ENCODE measurements around the gene FANCC. TPM values are rescaled to one million over a fixed set of nuclear protein-coding genes. Genes with fewer than 3 reads are reported as not detected.

Gene FANCC
- total and polyA plus RNA-seq, 2 donors (not counting 1 experiment from before 2014, with no cell fraction given): 8.9 to 9.0 TPM

GRCh38 chr9:95284162-95285080 lies 33.1 kb downstream of the FANCC start:
- Histone ChIP-seq H2AFZ (ENCODE audit: low read length) (no peak overlapping the region), H3K4me1 (ENCODE audit: control insufficient read depth, extremely low read depth, insufficient read depth, low read length) (peaks cover 5% of the 10 kb centered on the region), H3K4me3 (replicated peaks in 1 of 4; ENCODE audit: control extremely low read depth in 1 of 4, insufficient read depth in 1 of 4, low read depth in 3 of 4, low read length in 4 of 4) (peak overlapping the region in 2 of 4 experiments; percentile 19 to 22), H3K27ac (ENCODE audit: insufficient read depth, low read length) (peak overlapping the region; percentile 68), H3K4me2 (ENCODE audit: extremely low read depth, insufficient read depth, low read length) (peak overlapping the region; percentile 58), H3K9ac (ENCODE audit: insufficient read depth, low read length) (no peak overlapping the region), H3K27me3 (ENCODE audit: control insufficient read depth, insufficient read depth, low read length) (no peaks in the 10 kb centered on the region), H3K36me3 (ENCODE audit: control insufficient read depth, insufficient read depth, low read length) (no peaks in the 10 kb centered on the region), H4K20me1 (ENCODE audit: control insufficient read depth, extremely low read depth, insufficient read depth, low read length) (no peaks in the 10 kb centered on the region), H3K9me3 (ENCODE audit: control insufficient read depth, insufficient read depth, low read depth, low read length) (no peaks in the 10 kb centered on the region), H3K79me2 (ENCODE audit: control insufficient read depth, insufficient read depth, low read length) (no peaks in the 10 kb centered on the region)
- no peak for TF ChIP-seq EZH2 (IDR thresholded peaks at IDR 0.05; ENCODE audit: low read length, missing control alignments)
- no peak for TF ChIP-seq CTCF (conservative IDR thresholded peaks at IDR 0.05 in 1 of 2, IDR thresholded peaks at IDR 0.05 in 1 of 2; ENCODE audit: low read depth in 1 of 2, low read length in 2 of 2)
- DNase-seq (ENCODE audit: low read depth in 2 of 2): peak; percentile 39 to 97

- Histone ChIP-seq H3K4me2 (ENCODE audit: extremely low read depth, insufficient read depth, low read length) (peak overlapping the region; percentile 58), H3K36me3 (ENCODE audit: control insufficient read depth, insufficient read depth, low read length) (no peaks in the 10 kb centered on the region), H3K4me3 (replicated peaks in 1 of 4; ENCODE audit: control extremely low read depth in 1 of 4, insufficient read depth in 1 of 4, low read depth in 3 of 4, low read length in 4 of 4) (peak overlapping the region in 1 of 4 experiments; percentile 19), H3K27ac (ENCODE audit: insufficient read depth, low read length) (no peak overlapping the region), H3K9ac (ENCODE audit: insufficient read depth, low read length) (no peak overlapping the region), H3K4me1 (ENCODE audit: control insufficient read depth, extremely low read depth, insufficient read depth, low read length) (peaks cover 5% of the 10 kb centered on the region), H4K20me1 (ENCODE audit: control insufficient read depth, extremely low read depth, insufficient read depth, low read length) (no peaks in the 10 kb centered on the region), H3K9me3 (ENCODE audit: control insufficient read depth, insufficient read depth, low read depth, low read length) (no peaks in the 10 kb centered on the region), H3K27me3 (ENCODE audit: control insufficient read depth, insufficient read depth, low read length) (no peaks in the 10 kb centered on the region), H2AFZ (ENCODE audit: low read length) (no peak overlapping the region), H3K79me2 (ENCODE audit: control insufficient read depth, insufficient read depth, low read length) (no peaks in the 10 kb centered on the region)
- no peak for DNase-seq (ENCODE audit: low read depth in 2 of 2)
- TF ChIP-seq EZH2 (IDR thresholded peaks at IDR 0.05; ENCODE audit: low read length, missing control alignments) (no peak), CTCF (conservative IDR thresholded peaks at IDR 0.05 in 1 of 2, IDR thresholded peaks at IDR 0.05 in 1 of 2; ENCODE audit: low read depth in 1 of 2, low read length in 2 of 2) (no peak)
Measured at GRCh38 chr9:95283673-95284072, 33.8 kb downstream of the FANCC start.

GRCh38 chr9:95282332-95282731 lies 35.2 kb downstream of the FANCC start:
- no peaks in the 10 kb centered on the region for H3K9me3 ChIP-seq (ENCODE audit: control insufficient read depth, insufficient read depth, low read depth, low read length)
- H3K27ac ChIP-seq (ENCODE audit: insufficient read depth, low read length): no peak overlapping the region
- no peaks in the 10 kb centered on the region for H3K27me3 ChIP-seq (ENCODE audit: control insufficient read depth, insufficient read depth, low read length)
- DNase-seq (ENCODE audit: low read depth in 2 of 2): no peak
- TF ChIP-seq CTCF (conservative IDR thresholded peaks at IDR 0.05 in 1 of 2, IDR thresholded peaks at IDR 0.05 in 1 of 2; ENCODE audit: low read depth in 1 of 2, low read length in 2 of 2) (no peak), EZH2 (IDR thresholded peaks at IDR 0.05; ENCODE audit: low read length, missing control alignments) (no peak)
- no peak overlapping the region for H2AFZ ChIP-seq (ENCODE audit: low read length)
- H3K4me3 ChIP-seq (replicated peaks in 1 of 4; ENCODE audit: control extremely low read depth in 1 of 4, insufficient read depth in 1 of 4, low read depth in 3 of 4, low read length in 4 of 4): no peak overlapping the region
- no peak overlapping the region for H3K4me2 ChIP-seq (ENCODE audit: extremely low read depth, insufficient read depth, low read length)
- H4K20me1 ChIP-seq (ENCODE audit: control insufficient read depth, extremely low read depth, insufficient read depth, low read length): no peaks in the 10 kb centered on the region
- no peaks in the 10 kb centered on the region for H3K79me2 ChIP-seq (ENCODE audit: control insufficient read depth, insufficient read depth, low read length)
- H3K36me3 ChIP-seq (ENCODE audit: control insufficient read depth, insufficient read depth, low read length): no peaks in the 10 kb centered on the region
- peaks cover 5% of the 10 kb centered on the region for H3K4me1 ChIP-seq (ENCODE audit: control insufficient read depth, extremely low read depth, insufficient read depth, low read length)
- no peak overlapping the region for H3K9ac ChIP-seq (ENCODE audit: insufficient read depth, low read length)
